HG03025 (cell line): ENCODE results near the gene HECTD1.
"Not testable (repeated sequence)": the region's sequence is repeated elsewhere in the genome, so short reads cannot be mapped to it uniquely, and the experiment has no call there.

Experiments used
- ATAC-seq: cut with Tn5 transposase; IDR thresholded peaks from one replicate; pipeline ENCODE4 v1.9.1; 2021; ENCODE audit warnings: mild to moderate bottlenecking, moderate library complexity; ENCODE audit not compliant: unreplicated experiment, low FRiP score

HECTD1 gene

GRCh38 chr14:31106768-31107167 lies 100.8 kb downstream of the HECTD1 start:
- no peak for ATAC-seq

- no peak for ATAC-seq
These were observed 110.5 kb downstream of the HECTD1 start for GRCh38 chr14:31097081-31097480.

- ATAC-seq, result no peak
These were observed 111.3 kb downstream of the HECTD1 start for GRCh38 chr14:31096255-31096654.

GRCh38 chr14:31095817-31096216 lies 111.8 kb downstream of the HECTD1 start:
- ATAC-seq, result not testable (repeated sequence)

- not testable (repeated sequence) for ATAC-seq
These were observed 113.4 kb downstream of the HECTD1 start for GRCh38 chr14:31093884-31094839.

- no peak for ATAC-seq
These were observed 115.4 kb downstream of the HECTD1 start for GRCh38 chr14:31092160-31092708.

- ATAC-seq, result no peak
These were observed 116.5 kb downstream of the HECTD1 start for GRCh38 chr14:31090883-31091764.

GRCh38 chr14:31086466-31086865 lies 121.1 kb downstream of the HECTD1 start:
- not testable (repeated sequence) for ATAC-seq

- ATAC-seq, result no peak
These were observed 122.6 kb downstream of the HECTD1 start for GRCh38 chr14:31085027-31085426.

GRCh38 chr14:31084385-31084784 lies 123.2 kb downstream of the HECTD1 start:
- ATAC-seq, result no peak

- no peak for ATAC-seq
These were observed 123.8 kb downstream of the HECTD1 start for GRCh38 chr14:31083781-31084180.

GRCh38 chr14:31080484-31080883 lies 127.1 kb downstream of the HECTD1 start:
- no peak for ATAC-seq

GRCh38 chr14:31080056-31080455 lies 127.5 kb downstream of the HECTD1 start:
- no peak for ATAC-seq

- no peak for ATAC-seq
These were observed 128.8 kb downstream of the HECTD1 start for GRCh38 chr14:31078766-31079165.

- ATAC-seq, result no peak
These were observed 132.4 kb downstream of the HECTD1 start for GRCh38 chr14:31075144-31075543.

- ATAC-seq, result no peak
These were observed 136.4 kb downstream of the HECTD1 start for GRCh38 chr14:31071151-31071550.

GRCh38 chr14:31070431-31070830 lies 137.2 kb downstream of the HECTD1 start:
- ATAC-seq, result no peak

- ATAC-seq, result no peak
These were observed 138.2 kb downstream of the HECTD1 start for GRCh38 chr14:31069343-31069742.

- no peak for ATAC-seq
These were observed 139.4 kb downstream of the HECTD1 start for GRCh38 chr14:31068235-31068634.

- not testable (repeated sequence) for ATAC-seq
These were observed 144.7 kb downstream of the HECTD1 start for GRCh38 chr14:31062908-31063307.
